Frontal cortex (tissue), 4 donors: ENCODE measurements around the gene SLC6A19. TPM values are rescaled to one million over a fixed set of nuclear protein-coding genes. Genes with fewer than 3 reads are reported as not detected.

ENCODE experiments used
- DNase-seq, 2 donors: peaks; one replicate each; pipeline ENCODE4 v3.0.0; 2012; ENCODE audit warnings: low spot score in 2 of 2
- FAIRE-seq: peaks from 2 replicates; lab custom pipeline; 2012; peaks lifted over from hg19 to GRCh38; lab: Jason Lieb, UNC
- total RNA-seq: library from RNA; depleted of rRNA; stranded (reverse); fragments of >200 nt; gene quantifications from one replicate; pipeline ENCODE4 v1.2.3, GENCODE V29; 2014
- donor health status: control.
- donor health status: control.
- donor health status: control.

Gene SLC6A19
- total RNA-seq, 1 donor from 2014 or later = not detected

- DNase-seq (no peak), FAIRE-seq (no peak)
Observed at GRCh38 chr5:1232780-1233179, 31.4 kb downstream of the SLC6A19 start.

GRCh38 chr5:1235379-1235778, 34.0 kb downstream of the SLC6A19 start:
- no peak for FAIRE-seq

DNA sequence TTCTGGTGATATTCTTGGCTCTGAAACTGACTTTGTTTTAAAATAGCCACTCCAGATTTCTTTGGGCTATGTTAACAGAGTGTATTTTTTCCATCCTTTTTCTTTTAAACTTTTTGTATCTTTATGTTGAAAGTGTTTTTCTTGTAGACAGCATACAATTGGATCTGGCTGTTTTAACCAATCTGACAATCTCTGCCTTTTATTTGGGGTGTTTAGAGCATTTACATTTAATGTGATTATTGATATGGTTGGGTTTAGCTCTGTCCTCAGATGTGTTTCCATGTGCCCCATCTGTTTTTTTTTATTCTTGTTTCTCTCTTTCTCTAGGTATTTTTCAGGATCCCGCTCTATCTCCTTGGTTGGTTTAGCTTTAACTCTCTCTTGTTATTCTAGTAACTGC, 34.4 kb downstream of the SLC6A19 start:
- no peak for FAIRE-seq

More at GRCh38 chr5:1235379-1235778, 34.0 kb downstream of the SLC6A19 start:
- no peak for DNase-seq

GRCh38 chr5:1239505-1240251, 38.3 kb downstream of the SLC6A19 start:
- no peak for DNase-seq
- FAIRE-seq = no peak

More for the DNA sequence above, 34.4 kb downstream of the SLC6A19 start:
- no peak for DNase-seq

DNA sequence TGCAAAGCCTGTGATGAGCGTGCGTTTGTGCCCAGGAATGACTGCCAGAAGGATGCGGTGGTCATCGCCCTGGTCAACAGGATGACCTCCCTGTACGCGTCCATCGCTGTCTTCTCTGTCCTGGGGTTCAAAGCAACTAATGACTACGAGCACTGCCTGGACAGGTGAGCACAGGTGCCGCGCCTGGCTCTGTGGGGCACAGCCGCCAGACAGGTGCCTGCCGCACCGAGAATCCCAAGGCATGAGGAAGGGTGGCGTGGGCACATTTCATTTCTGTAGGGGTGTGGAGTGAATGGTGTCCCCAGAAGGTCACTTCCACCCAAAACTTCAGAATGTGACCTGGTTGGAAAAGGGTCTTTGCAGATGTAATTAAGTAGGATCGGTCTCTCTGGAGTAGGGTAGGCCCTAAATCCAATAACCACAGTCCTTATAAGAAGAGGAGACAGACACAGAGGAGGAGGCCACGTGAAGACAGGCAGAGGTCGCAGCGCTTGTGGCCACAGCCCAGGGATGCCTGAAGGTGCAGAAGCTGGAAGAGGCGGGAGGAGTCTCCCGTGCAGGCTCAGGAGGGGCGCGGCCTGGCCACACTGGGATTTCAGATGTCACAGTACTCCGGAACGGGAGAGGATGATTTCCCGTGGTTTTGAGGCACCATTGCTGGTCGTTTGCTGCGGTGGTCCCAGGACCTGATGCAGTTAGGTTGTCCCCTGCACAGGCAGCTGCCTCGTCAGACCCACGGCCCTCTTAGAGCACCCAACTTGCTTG, 39.3 kb downstream of the SLC6A19 start:
- no peak for DNase-seq
- no peak for FAIRE-seq

- DNase-seq = no peak
- no peak for FAIRE-seq
Observed at GRCh38 chr5:1241509-1242080, 40.2 kb downstream of the SLC6A19 start.

DNA sequence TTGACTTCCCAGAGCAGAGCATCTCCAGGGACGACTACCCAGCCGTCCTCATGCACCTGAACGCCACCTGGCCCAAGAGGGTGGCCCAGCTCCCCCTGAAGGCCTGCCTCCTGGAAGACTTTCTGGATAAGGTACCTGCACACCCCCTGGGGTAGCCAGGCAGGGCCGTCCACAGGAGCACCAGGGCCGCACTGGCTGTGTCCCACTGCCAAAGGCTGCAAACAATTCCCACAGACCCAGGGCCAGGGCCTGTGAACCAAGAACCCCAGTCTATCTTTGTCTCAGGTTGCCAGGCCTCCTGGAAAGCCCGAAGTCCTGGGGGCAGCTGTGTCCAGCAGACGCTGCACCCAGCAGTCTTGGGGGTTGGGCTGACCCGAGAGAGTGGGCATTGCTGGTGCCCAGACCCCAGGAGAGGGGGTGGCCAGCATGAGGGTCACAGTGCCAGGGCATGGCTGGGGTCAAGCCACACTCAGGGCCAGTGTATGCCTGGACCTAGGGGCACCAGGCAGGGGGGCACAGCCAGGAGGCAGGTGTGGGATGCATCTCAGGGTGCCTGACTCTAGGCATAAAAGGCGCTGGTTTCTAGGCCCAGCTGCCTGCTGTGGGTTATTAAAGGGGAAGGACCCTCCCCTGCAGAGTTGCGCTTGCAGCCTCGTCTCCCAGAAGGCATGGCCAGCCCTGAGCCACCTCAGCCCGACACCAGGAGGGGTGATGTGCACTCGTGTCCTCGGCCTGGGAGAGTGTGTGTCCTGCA, 41.5 kb downstream of the SLC6A19 start:
- FAIRE-seq (no peak), DNase-seq (no peak)

DNA sequence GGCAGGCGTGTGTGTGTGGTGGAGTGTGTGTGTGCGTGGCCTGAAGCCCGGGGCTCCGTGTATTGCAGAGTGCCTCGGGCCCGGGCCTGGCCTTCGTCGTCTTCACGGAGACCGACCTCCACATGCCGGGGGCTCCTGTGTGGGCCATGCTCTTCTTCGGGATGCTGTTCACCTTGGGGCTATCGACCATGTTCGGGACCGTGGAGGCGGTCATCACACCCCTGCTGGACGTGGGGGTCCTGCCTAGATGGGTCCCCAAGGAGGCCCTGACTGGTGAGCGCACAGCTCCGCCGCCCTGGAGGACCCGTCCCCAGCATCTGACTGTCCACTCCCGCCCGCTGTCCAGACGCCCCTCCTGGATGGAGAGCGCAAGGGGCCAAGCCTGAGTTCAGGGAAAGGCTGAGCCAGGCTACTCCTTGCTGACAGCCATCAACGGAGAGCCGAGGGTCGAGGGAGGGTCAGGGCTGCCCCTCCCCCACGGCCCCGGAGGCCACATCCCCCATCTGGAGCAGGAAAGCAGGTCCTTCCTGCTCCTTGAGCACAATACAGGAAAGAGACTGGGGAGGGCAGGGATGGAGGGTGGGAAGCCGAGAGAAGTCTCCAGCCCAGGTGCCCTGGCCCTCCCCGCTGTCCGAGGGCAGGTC, 42.2 kb downstream of the SLC6A19 start:
- no peak for FAIRE-seq
- no peak for DNase-seq

DNA sequence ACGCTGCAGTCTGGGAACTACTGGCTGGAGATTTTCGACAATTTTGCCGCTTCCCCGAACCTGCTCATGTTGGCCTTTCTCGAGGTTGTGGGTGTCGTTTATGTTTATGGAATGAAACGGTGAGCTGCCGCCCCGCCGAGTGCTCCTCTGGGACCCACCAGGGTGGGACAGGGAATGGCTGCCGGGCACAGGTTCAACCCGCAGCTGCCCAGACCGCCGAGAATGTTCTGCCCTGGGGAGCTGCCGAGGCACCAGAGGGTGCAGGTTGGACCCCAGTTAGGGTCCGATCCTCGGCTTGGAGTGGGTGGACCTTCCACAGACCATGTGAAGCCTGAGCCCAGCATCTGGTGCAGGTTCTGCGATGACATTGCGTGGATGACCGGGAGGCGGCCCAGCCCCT, 42.9 kb downstream of the SLC6A19 start:
- no peak for DNase-seq
- FAIRE-seq = no peak

GRCh38 chr5:1244976-1245375, 43.6 kb downstream of the SLC6A19 start:
- FAIRE-seq = no peak
- peak; percentile 50 to 54 for DNase-seq

GRCh38 chr5:1245905-1246576, 44.6 kb downstream of the SLC6A19 start:
- no peak for FAIRE-seq
- DNase-seq = peak in 1 of 2 donors; percentile 48

- DNase-seq (peak; percentile 50 to 57), FAIRE-seq (no peak)
Observed at GRCh38 chr5:1246711-1247431, 45.5 kb downstream of the SLC6A19 start.

- DNase-seq = peak in 1 of 2 donors; percentile 40
- no peak for FAIRE-seq
Observed at GRCh38 chr5:1247811-1248210, 46.4 kb downstream of the SLC6A19 start.

DNA sequence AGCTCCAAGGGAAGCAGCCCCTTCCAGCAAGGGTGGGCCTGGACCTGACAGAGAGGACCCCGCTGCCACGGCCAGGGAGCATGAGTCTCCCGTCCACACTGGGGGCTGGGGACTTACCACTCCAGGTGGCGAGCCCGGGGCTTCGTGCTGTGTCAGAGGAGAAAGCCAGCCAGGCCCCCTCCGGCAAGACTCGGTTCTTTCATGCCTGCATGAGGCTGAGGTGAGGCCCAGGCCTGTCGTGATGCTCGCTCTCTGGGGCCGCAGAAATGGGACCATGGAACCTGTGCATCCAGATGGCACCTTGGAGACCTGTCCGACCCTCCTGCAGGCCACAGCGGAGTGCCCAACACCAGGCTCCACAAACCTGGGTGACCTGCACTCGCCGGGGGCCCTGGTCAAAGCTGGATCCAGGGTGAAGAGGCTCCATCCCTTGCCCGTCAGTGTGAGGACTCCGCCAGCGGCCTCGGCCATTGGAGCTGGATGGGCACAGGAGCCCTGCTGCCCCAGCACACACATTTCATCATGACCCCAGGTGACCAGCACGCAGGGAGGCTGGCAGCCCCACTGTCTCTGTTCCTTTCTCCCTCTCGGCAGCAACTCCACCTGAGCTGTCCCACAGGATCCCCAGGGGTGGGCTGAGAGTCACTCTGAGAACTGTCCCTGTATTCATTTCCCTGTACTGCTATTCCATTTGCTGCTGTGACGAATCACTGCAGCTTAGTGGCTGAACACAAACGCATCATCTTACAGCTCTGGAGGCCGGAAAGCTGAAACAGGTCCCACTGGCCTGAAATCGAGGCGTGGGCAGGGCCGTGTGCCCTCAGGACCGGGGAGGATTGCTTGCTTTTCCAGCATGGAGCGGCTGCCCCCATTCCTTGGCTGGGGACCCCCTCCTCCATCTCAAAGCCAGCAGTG, 48.2 kb downstream of the SLC6A19 start:
- FAIRE-seq = no peak

GRCh38 chr5:1251678-1252580, 50.5 kb downstream of the SLC6A19 start:
- no peak for DNase-seq
- FAIRE-seq = no peak

More for the DNA sequence above, 48.2 kb downstream of the SLC6A19 start:
- no peak for DNase-seq

- DNase-seq (no peak), FAIRE-seq (no peak)
Observed at GRCh38 chr5:1252681-1253080, 51.3 kb downstream of the SLC6A19 start.
